ENCODE measurements around the gene KCNH4.
A peak's percentile ranks its signal among the peaks of the same experiment; 100 is the strongest.
"Not testable (repeated sequence)": the region's sequence is repeated elsewhere in the genome, so short reads cannot be mapped to it uniquely, and the experiment has no call there.

The KCNH4 gene

GRCh38 chr17:42153919-42154742 is 26.8 kb downstream of the KCNH4 start:
- Histone ChIP-seq H3K9ac (peak overlapping the region; percentile 70; the same call in 1 of the 2 replicates), H3K79me2 (ENCODE audit: insufficient read depth, low read depth) (peaks cover 46% of the 10 kb centered on the region), H3K4me3 (IDR thresholded peaks at IDR 0.05; ENCODE audit: insufficient read depth, low read depth, low read length) (peak overlapping the region; percentile 61), H3K36me3 (ENCODE audit: insufficient read depth) (no peaks in the 10 kb centered on the region), H3K4me2 (peak overlapping the region; percentile 74), H3K27ac (peak overlapping the region; percentile 10; the same call in 1 of the 2 replicates), H4K20me1 (ENCODE audit: insufficient read depth) (no peaks in the 10 kb centered on the region), H3K4me1 (ENCODE audit: low read depth, poor library complexity, severe bottlenecking) (peaks cover 26% of the 10 kb centered on the region), H2AFZ (ENCODE audit: low read depth) (peak overlapping the region; percentile 52), H3K27me3 (ENCODE audit: insufficient read depth, low read depth) (no peaks in the 10 kb centered on the region)
- TF ChIP-seq, protein P1, sequence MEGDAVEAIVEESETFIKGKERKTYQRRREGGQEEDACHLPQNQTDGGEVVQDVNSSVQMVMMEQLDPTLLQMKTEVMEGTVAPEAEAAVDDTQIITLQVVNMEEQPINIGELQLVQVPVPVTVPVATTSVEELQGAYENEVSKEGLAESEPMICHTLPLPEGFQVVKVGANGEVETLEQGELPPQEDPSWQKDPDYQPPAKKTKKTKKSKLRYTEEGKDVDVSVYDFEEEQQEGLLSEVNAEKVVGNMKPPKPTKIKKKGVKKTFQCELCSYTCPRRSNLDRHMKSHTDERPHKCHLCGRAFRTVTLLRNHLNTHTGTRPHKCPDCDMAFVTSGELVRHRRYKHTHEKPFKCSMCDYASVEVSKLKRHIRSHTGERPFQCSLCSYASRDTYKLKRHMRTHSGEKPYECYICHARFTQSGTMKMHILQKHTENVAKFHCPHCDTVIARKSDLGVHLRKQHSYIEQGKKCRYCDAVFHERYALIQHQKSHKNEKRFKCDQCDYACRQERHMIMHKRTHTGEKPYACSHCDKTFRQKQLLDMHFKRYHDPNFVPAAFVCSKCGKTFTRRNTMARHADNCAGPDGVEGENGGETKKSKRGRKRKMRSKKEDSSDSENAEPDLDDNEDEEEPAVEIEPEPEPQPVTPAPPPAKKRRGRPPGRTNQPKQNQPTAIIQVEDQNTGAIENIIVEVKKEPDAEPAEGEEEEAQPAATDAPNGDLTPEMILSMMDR (conservative IDR thresholded peaks at IDR 0.05; ENCODE audit: low read depth, low read length): no peak

- Histone ChIP-seq H3K27me3 (ENCODE audit: insufficient read depth, low read depth) (no peaks in the 10 kb centered on the region), H3K79me2 (ENCODE audit: insufficient read depth, low read depth) (peaks cover 84% of the 10 kb centered on the region), H3K27ac (no peak overlapping the region), H3K9ac (no peak overlapping the region), H3K36me3 (ENCODE audit: insufficient read depth) (no peaks in the 10 kb centered on the region; the same call in 1 of the 2 replicates), H4K20me1 (ENCODE audit: insufficient read depth) (peaks cover 9% of the 10 kb centered on the region; the same call in 1 of the 2 replicates), H3K4me3 (IDR thresholded peaks at IDR 0.05; ENCODE audit: insufficient read depth, low read depth, low read length) (no peak overlapping the region), H3K4me2 (no peak overlapping the region), H2AFZ (ENCODE audit: low read depth) (no peak overlapping the region), H3K4me1 (ENCODE audit: low read depth, poor library complexity, severe bottlenecking) (peaks cover 7% of the 10 kb centered on the region)
- TF ChIP-seq, protein P1 (conservative IDR thresholded peaks at IDR 0.05; ENCODE audit: low read depth, low read length): no peak
Measured at GRCh38 chr17:42146911-42147607, 33.9 kb downstream of the KCNH4 start.

DNA sequence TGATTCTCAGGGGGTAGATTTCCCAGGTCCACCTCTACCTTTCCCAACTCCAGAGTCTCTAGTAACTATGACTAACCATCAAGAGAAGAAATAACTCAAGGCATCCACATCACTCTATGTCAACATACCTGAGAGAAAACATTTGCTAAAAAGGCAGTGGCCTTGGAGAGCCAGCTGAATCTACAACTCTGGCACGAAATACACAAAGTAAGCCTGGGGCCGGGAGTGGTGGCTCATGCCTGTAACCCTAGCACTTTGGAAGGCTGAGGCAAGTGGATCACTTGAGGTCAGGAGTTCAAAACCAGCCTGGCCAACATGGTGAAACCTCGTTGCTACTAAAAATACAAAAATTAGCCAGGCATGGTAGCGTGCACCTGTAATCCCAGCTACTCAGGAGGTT is 37.8 kb downstream of the KCNH4 start:
- H3K36me3 ChIP-seq (ENCODE audit: insufficient read depth); H3K4me1 ChIP-seq (ENCODE audit: low read depth, poor library complexity, severe bottlenecking); H3K4me2 ChIP-seq; H3K4me3 ChIP-seq (IDR thresholded peaks at IDR 0.05; ENCODE audit: insufficient read depth, low read depth, low read length); H3K9ac ChIP-seq; H3K27me3 ChIP-seq (ENCODE audit: insufficient read depth, low read depth); H2AFZ ChIP-seq (ENCODE audit: low read depth); H3K27ac ChIP-seq: not testable (repeated sequence)
- Histone ChIP-seq H4K20me1 (ENCODE audit: insufficient read depth) (peaks cover 14% of the 10 kb centered on the region; the same call in 1 of the 2 replicates), H3K79me2 (ENCODE audit: insufficient read depth, low read depth) (peaks cover 85% of the 10 kb centered on the region)

- no peak overlapping the region for H3K4me3 ChIP-seq (IDR thresholded peaks at IDR 0.05; ENCODE audit: insufficient read depth, low read depth, low read length)
- H3K27me3 ChIP-seq (ENCODE audit: insufficient read depth, low read depth): no peaks in the 10 kb centered on the region
- no peak overlapping the region for H3K4me2 ChIP-seq
- no peak overlapping the region for H3K27ac ChIP-seq
- TF ChIP-seq, protein P1 (conservative IDR thresholded peaks at IDR 0.05; ENCODE audit: low read depth, low read length): no peak
- peaks cover 14% of the 10 kb centered on the region; the same call in 1 of the 2 replicates for H4K20me1 ChIP-seq (ENCODE audit: insufficient read depth)
- no peak overlapping the region for H3K9ac ChIP-seq
- peaks cover 3% of the 10 kb centered on the region for H3K4me1 ChIP-seq (ENCODE audit: low read depth, poor library complexity, severe bottlenecking)
- H2AFZ ChIP-seq (ENCODE audit: low read depth): no peak overlapping the region
- H3K36me3 ChIP-seq (ENCODE audit: insufficient read depth): no peaks in the 10 kb centered on the region
- peaks cover 85% of the 10 kb centered on the region for H3K79me2 ChIP-seq (ENCODE audit: insufficient read depth, low read depth)
Measured at GRCh38 chr17:42142371-42142896, 38.5 kb downstream of the KCNH4 start.

Data from KMS-11 (cell line).